ENCODE data around the gene GUK1. TPM values are rescaled to one million over a fixed set of nuclear protein-coding genes. Genes with fewer than 3 reads are reported as not detected.

The GUK1 gene
- total and polyA plus RNA-seq, 2 of the 8 experiments (the other 6 are each of a cell fraction or from before 2014, with no cell fraction given) = 68.5 to 183 TPM

DNA sequence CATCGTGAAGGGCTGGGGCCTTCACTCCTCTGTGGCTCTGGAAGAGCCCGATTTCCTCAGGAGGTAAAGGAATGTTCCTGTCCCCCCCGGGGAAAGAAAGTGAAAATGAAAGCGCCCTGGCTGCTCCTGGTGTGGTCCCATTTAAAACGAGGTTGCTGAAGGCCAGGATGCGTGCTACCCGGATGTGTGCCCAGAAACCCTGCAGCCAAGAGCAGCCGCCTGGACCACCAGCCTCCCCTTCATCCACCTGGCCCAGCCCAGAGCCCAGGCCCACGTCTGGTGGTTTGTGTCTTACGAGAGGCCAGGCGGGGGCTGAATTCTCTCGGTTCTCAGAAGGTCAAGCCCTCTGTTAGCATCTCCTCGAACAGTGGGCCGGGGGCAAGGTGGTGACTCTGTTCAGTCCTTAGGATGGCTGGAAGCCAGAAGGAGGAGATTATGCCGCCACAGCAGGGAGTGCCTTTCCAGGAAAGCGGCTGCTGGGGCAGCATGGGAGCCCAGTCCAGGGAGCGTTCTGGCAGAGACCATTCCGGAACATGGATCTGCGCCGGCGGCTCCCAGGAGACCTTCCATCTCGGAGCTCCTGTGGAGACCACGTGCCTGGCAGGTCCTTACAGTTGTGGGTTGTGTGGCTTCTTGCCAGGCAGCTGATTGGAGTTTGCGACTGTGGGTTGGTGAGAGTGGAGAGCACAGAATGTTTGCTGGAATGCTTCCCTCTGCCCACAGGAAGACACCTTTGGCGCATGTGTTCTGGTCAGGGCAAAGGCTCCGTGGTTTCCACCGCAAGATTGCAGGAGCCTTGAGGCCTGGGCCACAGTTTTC is 1.4 kb downstream of the GUK1 start:
- peaks cover 0 to 43% of the 10 kb centered on the region in 2 experiments; a peak in 3 of 4 replicates for H3K79me2 ChIP-seq (ENCODE audit: control insufficient read depth in 1 of 2, insufficient read depth in 2 of 2, low read length in 2 of 2)

More for the DNA sequence above, 1.4 kb downstream of the GUK1 start:
- ChIA-PET CTCF (ENCODE audit: partially characterized antibody) (interaction anchor here (1.0 to 1.8 kb wide), 4 partner anchors 10 to 132 kb away, joined by 3 to 12 read pairs (median 3); no protein-coding TSS in a partner anchor), POLR2A (ENCODE audit: partially characterized antibody) (interaction anchor here (1.2 to 3.9 kb wide), 5 partner anchors 8 to 60 kb away, joined by 3 to 30 read pairs (median 7); partner anchors contain the start of genes GJC2 and IBA57)
- no peak overlapping the region for H3K18ac ChIP-seq (ENCODE audit: extremely low read depth, low read length)
- no peak overlapping the region for H3K56ac ChIP-seq (replicated peaks; ENCODE audit: insufficient read length, low read depth, low read length)
- H3K4ac ChIP-seq (replicated peaks; ENCODE audit: insufficient read length, low read depth, low read length) = no peak overlapping the region
- FAIRE-seq (no peak), DNase-seq (ENCODE audit: low read depth in 1 of 2, low spot score in 2 of 2) (no peak)
- peak overlapping the region in 2 of 4 experiments; percentile 36 to 97; a peak in 2 of 7 replicates for H3K9ac ChIP-seq (replicated peaks in 1 of 4; ENCODE audit: extremely low read depth in 1 of 4, low read depth in 3 of 4, low read length in 3 of 4)
- peak overlapping the region; percentile 67 to 88 for H3K4me2 ChIP-seq (ENCODE audit: insufficient read depth in 1 of 2, low read depth in 2 of 2, low read length in 2 of 2)
- no peaks in the 10 kb centered on the region for H3K36me3 ChIP-seq (ENCODE audit: control insufficient read depth in 2 of 4, insufficient read depth in 4 of 4, low read length in 3 of 4)
- no peaks in the 10 kb centered on the region for H3K9me3 ChIP-seq (ENCODE audit: insufficient read depth in 2 of 2, low read depth in 1 of 2, low read length in 1 of 2)
- H4K5ac ChIP-seq (ENCODE audit: insufficient read length, low read depth, low read length) = no peak overlapping the region
- peaks cover 23% of the 10 kb centered on the region for H3K79me1 ChIP-seq (ENCODE audit: low read depth, low read length)
- H3K23ac ChIP-seq (ENCODE audit: insufficient read length) = no peak overlapping the region
- H3K4me1 ChIP-seq (replicated peaks in 1 of 4; ENCODE audit: control insufficient read depth in 3 of 4, insufficient read depth in 4 of 4, low read length in 3 of 4) = peaks cover 0 to 10% (median 6%) of the 10 kb centered on the region in 4 experiments; a peak in 5 of 7 replicates
- no peak overlapping the region for H4K91ac ChIP-seq (replicated peaks; ENCODE audit: insufficient read length, low read length)
- peak overlapping the region; percentile 80 to 93 (median 88); a peak in 7 of 8 replicates for H3K4me3 ChIP-seq (ENCODE audit: extremely low read depth in 1 of 4, insufficient read depth in 2 of 4, low read depth in 3 of 4, low read length in 4 of 4)
- no peak overlapping the region for H2AFZ ChIP-seq (ENCODE audit: low read length)
- peak overlapping the region; percentile 51; the same call in 1 of the 2 replicates for H4K8ac ChIP-seq (ENCODE audit: extremely low read depth, insufficient read depth, low read length)
- peaks cover 8 to 23% of the 10 kb centered on the region in 2 experiments for H4K20me1 ChIP-seq (replicated peaks in 1 of 2; ENCODE audit: control insufficient read depth in 1 of 2, insufficient read depth in 2 of 2, low read length in 2 of 2)
- no peak overlapping the region; the same call in 1 of the 2 replicates for H2BK5ac ChIP-seq (ENCODE audit: low read depth, low read length)
- no peak overlapping the region for H2BK15ac ChIP-seq (ENCODE audit: low read length)
- no peak overlapping the region for H3K14ac ChIP-seq (ENCODE audit: insufficient read length)
- WGBS, 2 experiments (ENCODE audit: extremely low coverage in 1 of 2, insufficient coverage in 1 of 2, insufficient read length in 1 of 2, insufficient replicate concordance in 2 of 2, low coverage in 1 of 2, low lambda C conversion rate in 2 of 2, missing lambda C conversion rate in 1 of 2) = 84% methylated on average over 27 of the region's 27 CpGs; no CpG with 5 or more reads in 1 of the 2 experiments
- H3K27me3 ChIP-seq (replicated peaks in 1 of 4; ENCODE audit: control insufficient read depth in 3 of 4, extremely low read depth in 1 of 4, insufficient read depth in 3 of 4, low read length in 3 of 4) = peaks cover 0 to 12% (median 1%) of the 10 kb centered on the region in 4 experiments; a peak in 3 of 7 replicates
- H3K23me2 ChIP-seq (ENCODE audit: low read depth, low read length) = peaks cover 5% of the 10 kb centered on the region; the same call in 1 of the 2 replicates
- no peak overlapping the region for H2BK12ac ChIP-seq (ENCODE audit: low read depth, low read length)
- no peak overlapping the region for H2AK5ac ChIP-seq (ENCODE audit: low read depth, low read length)
- H3K27ac ChIP-seq (ENCODE audit: low read depth, low read length) = no peak overlapping the region
- H2BK20ac ChIP-seq (ENCODE audit: low read length) = no peak overlapping the region
- TF ChIP-seq CHD1 (IDR thresholded peaks at IDR 0.05; ENCODE audit: low read depth, low read length) (no peak), KDM5A (IDR thresholded peaks at IDR 0.05; ENCODE audit: low read length) (no peak), SP2 (IDR thresholded peaks at IDR 0.05; ENCODE audit: low read length) (no peak), SIX5 (IDR thresholded peaks at IDR 0.05; ENCODE audit: low read depth, low read length) (no peak), ASH2L (IDR thresholded peaks at IDR 0.05; ENCODE audit: low read length) (no peak)
- TF ChIP-seq, protein P1, sequence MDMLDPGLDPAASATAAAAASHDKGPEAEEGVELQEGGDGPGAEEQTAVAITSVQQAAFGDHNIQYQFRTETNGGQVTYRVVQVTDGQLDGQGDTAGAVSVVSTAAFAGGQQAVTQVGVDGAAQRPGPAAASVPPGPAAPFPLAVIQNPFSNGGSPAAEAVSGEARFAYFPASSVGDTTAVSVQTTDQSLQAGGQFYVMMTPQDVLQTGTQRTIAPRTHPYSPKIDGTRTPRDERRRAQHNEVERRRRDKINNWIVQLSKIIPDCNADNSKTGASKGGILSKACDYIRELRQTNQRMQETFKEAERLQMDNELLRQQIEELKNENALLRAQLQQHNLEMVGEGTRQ (IDR thresholded peaks at IDR 0.05; ENCODE audit: low read length) = no peak
- no peak overlapping the region for H2BK120ac ChIP-seq (replicated peaks; ENCODE audit: low read depth, low read length)
